GM10248 (cell line): ENCODE data around the gene PPP1R14D.
"Not testable (repeated sequence)": the region's sequence is repeated elsewhere in the genome, so short reads cannot be mapped to it uniquely, and the experiment has no call there.

ENCODE experiments used
- CTCF ChIA-PET: fragments of 300-600 bp; sonication (Branson Sonifier 250); formaldehyde crosslinking; extraction: SDS; loops from one replicate; lab custom pipeline; 2021; ENCODE audit warnings: antibody characterized with exemption; lab: Yijun Ruan, JAX
- POLR2A ChIA-PET: fragments of 350-650 bp; sonication (Branson Sonifier 250); formaldehyde crosslinking; extraction: SDS; loops from one replicate; lab custom pipeline; 2020; ENCODE audit warnings: antibody characterized with exemption; lab: Yijun Ruan, JAX
- DNase-seq: peaks from one replicate; pipeline ENCODE4 v3.0.0; 2012; ENCODE audit errors: extremely low spot score
- TF ChIP-seq, protein P1 (sequence below): IDR thresholded peaks from 2 replicates; pipeline ENCODE4 v1.5.1; 2012; ENCODE audit warnings: mild to moderate bottlenecking, low read depth; ENCODE audit errors: extremely low read depth, missing control alignments, control extremely low read depth

Gene PPP1R14D

DNA sequence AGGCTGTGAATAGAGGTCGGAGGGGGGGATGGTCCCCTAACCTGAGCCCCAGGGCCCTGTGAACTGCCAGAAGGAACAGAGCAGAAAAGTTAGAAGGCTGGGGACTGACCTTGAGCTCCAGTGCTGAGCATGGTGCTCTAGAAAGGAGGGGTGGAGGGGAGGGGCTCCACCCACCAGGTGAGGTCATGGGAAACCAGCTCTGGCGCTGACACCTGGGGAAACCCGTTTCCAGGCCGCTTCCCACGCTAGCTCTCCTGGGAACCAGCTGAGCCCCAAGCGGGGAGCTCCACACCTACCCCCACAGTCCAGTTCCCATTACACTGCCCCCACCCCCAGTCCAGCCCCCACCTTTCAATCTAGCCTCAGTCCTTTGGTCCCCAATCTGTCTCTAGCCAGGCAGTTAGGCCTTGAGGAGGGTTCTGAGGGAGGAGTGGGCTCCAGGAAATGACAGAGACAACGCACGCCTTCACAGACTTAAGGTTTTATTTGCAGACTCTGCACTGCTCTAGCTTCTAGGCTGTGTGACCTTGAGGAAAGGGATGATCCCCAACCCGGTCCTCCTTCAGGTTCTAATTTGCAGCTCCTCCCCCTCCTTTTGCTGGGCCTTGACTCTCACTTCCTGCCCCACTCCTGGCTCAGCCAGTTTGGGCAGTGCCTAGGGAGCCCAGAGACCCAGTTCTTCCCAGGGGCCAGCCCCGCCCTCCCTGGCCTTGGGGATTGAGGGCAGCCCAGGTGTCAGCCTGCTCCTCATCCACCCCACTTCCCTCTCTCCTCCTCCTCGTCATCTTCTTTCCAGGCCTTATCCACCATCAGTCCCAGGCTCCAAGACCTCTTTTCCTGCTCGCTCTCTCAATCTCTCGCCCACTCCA is 43.5 kb upstream of the PPP1R14D start:
- TF ChIP-seq, protein P1, sequence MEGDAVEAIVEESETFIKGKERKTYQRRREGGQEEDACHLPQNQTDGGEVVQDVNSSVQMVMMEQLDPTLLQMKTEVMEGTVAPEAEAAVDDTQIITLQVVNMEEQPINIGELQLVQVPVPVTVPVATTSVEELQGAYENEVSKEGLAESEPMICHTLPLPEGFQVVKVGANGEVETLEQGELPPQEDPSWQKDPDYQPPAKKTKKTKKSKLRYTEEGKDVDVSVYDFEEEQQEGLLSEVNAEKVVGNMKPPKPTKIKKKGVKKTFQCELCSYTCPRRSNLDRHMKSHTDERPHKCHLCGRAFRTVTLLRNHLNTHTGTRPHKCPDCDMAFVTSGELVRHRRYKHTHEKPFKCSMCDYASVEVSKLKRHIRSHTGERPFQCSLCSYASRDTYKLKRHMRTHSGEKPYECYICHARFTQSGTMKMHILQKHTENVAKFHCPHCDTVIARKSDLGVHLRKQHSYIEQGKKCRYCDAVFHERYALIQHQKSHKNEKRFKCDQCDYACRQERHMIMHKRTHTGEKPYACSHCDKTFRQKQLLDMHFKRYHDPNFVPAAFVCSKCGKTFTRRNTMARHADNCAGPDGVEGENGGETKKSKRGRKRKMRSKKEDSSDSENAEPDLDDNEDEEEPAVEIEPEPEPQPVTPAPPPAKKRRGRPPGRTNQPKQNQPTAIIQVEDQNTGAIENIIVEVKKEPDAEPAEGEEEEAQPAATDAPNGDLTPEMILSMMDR = no peak
- peak; percentile 85 for DNase-seq
- POLR2A ChIA-PET = interaction anchor here (0.5 to 3.4 kb wide), 6 partner anchors 10 to 360 kb away, joined by 5 to 16 read pairs (median 7); partner anchors contain the start of gene VPS18
- CTCF ChIA-PET = interaction anchor here (0.8 to 17.9 kb wide), 8 partner anchors 8 to 71 kb away, joined by 3 to 294 read pairs (median 40); partner anchors contain the start of gene VPS18

DNA sequence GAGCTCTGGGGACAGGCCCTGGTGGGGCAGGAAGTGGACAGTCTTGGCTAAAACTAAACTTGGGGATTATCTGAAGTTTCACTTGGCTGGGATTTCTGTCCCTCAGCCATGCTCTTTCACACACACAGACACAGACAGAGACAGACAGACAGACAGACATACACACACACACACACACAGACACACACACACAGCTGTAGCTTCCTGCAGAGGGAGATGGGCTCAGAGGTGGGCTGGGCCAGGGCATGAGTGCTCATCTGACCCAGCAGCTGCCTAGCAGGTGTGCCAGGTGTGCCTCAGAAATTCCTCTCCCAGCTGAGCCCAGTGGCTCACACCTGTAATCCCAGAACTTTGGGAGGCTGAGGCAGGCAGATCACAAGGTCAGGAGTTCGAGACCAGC is 42.2 kb upstream of the PPP1R14D start:
- POLR2A ChIA-PET = interaction anchor here (0.5 to 3.4 kb wide), 4 partner anchors 9 to 24 kb away, joined by 3 to 12 read pairs (median 7); partner anchors contain the start of gene VPS18
- TF ChIP-seq, protein P1 = no peak
- CTCF ChIA-PET = interaction anchor here (0.8 to 17.9 kb wide), 7 partner anchors 10 to 72 kb away, joined by 3 to 294 read pairs (median 43); partner anchors contain the start of gene VPS18
- no peak for DNase-seq

DNA sequence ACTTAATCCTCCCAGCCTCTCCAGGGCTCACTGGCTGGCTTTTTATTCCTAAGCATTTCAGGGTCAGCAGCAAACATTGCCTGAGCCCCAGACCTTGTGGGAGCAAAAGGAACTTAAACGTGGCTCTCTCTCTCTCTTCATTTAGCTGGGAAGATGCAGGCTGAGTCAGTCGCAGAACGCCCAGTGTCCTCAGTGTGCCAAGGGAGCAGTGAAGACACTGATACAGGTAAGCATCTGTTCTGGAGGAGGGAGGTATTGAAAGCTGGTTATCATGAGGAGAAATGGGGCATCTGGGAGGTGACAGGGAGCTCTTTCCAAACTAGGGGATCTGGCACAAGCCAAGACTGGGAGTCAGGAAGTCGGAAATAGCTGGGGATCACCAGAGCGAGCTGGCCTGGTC is 41.2 kb upstream of the PPP1R14D start:
- no peak for DNase-seq
- CTCF ChIA-PET = interaction anchor here (0.7 to 17.9 kb wide), 7 partner anchors 11 to 302 kb away, joined by 3 to 294 read pairs (median 43); partner anchors contain the start of gene VPS18
- POLR2A ChIA-PET = interaction anchor here (0.8 to 3.4 kb wide), 3 partner anchors 8 to 24 kb away, joined by 3 to 12 read pairs (median 4); partner anchors contain the start of gene VPS18
- TF ChIP-seq, protein P1 = no peak

DNA sequence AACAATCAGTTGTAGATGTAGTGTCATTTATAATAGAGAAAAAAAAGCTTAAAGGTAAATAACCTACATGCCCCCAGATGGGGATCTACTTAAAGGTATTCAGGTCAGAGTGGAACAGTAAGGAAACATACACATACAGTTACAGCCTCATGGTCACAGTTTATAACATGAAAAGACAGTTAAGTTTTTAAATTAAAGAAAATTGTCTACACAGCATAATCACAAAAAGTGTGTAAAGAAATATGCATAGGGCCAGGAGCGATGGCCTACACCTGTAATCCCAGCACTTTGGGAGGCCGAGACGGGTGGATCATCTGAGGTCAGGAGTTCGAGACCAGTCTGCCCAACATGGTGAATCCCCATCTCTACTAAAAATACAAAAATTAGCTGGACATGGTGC is 38.7 kb upstream of the PPP1R14D start:
- TF ChIP-seq, protein P1 = no peak
- DNase-seq = no peak
- CTCF ChIA-PET = interaction anchor here (17.9 kb wide), 1 partner anchor 23 kb away, joined by 294 read pairs; no protein-coding TSS in a partner anchor
- POLR2A ChIA-PET = no interaction called here

DNA sequence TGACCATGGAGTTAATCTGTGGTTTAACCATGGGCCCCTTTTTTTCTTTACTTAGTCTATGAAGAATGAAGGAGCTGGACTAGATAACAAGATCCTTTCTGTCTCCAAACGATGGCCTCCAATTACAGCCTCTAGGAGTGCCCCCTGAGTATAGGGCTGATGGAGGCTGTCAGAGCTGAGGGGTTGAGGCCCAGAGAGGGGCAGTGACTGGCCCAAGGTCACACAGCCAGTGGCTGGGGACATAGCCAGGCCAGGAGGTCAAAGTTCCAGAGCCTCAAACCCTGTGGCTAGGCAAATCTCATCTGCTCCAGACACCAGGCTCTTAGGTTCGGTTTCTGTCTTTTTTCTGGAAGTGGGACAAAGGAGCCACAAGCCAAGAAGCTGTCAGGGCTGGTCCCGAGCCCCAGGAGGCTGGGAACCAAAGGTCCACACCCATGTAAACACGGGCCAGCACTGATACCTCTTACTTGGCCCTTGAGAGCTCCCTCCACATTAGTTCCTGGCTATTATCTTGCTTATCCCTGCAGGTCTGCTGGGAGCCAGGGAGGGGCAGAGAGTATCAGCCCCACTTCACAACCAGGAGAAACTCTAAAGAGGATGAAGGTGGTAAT is 35.3 kb upstream of the PPP1R14D start:
- TF ChIP-seq, protein P1 = no peak
- POLR2A ChIA-PET = no interaction called here
- CTCF ChIA-PET = interaction anchor here (0.6 to 1.1 kb wide), 2 partner anchors 53 to 215 kb away, joined by 3 read pairs; no protein-coding TSS in a partner anchor
- no peak for DNase-seq

DNA sequence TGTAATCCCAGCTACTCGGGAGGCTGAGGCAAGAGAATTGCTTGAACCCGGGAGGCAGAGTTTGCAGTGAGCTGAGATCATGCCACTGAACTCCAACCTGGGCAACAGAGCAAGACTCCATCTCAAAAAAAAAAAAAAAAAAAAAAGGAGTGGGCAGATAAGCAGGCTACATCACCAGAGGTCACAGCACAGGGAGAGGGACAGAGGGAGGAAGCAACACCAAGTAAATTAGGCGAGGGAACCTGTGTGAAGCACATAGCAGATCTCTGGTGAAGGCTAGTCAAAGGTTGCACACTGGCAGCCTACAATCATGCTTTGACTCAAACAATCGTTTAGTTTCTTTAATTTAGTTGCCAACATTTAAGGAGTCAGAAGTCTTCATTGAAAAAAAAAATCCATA is 32.6 kb upstream of the PPP1R14D start:
- not testable (repeated sequence) for DNase-seq
- ChIA-PET CTCF (interaction anchor here (2.5 kb wide), 1 partner anchor 81 kb away, joined by 6 read pairs; no protein-coding TSS in a partner anchor), POLR2A (interaction anchor here (0.7 to 3.1 kb wide), 3 partner anchors 9 to 33 kb away, joined by 4 to 12 read pairs (median 5); partner anchors contain the start of gene VPS18)
